GM23338 (cell line): ENCODE measurements around the gene XRCC4. TPM values are rescaled to one million over a fixed set of nuclear protein-coding genes. Genes with fewer than 3 reads are reported as not detected.

ENCODE experiments used
- ATAC-seq: fragments of 200-7000 bp; cut with Tn5 transposase; 3 replicates; pipeline ENCODE4 v1.9.1; 2020
- DNase-seq: peaks from one replicate; pipeline ENCODE4 v3.0.0-alpha.2; 2015; ENCODE audit warnings: low spot score
- H2AFZ ChIP-seq: fragments of 200-600 bp; sonication (generic); 2 replicates; pipeline ENCODE4 v1.8.0; 2016; ENCODE audit warnings: antibody characterized with exemption, mild to moderate bottlenecking, moderate library complexity
- H3F3A ChIP-seq: fragments of 200-600 bp; sonication (generic); replicated peaks from 2 replicates; pipeline ENCODE4 v1.8.0; 2017; ENCODE audit warnings: antibody characterized with exemption, mixed run types, low read depth
- H3K27ac ChIP-seq: fragments of 200-600 bp; sonication (generic); 2 replicates; pipeline ENCODE4 v1.6.1; 2016; ENCODE audit warnings: low read depth
- H3K27me3 ChIP-seq: fragments of 200-600 bp; sonication (generic); 2 replicates; pipeline ENCODE4 v1.8.0; 2016; ENCODE audit warnings: mild to moderate bottlenecking, mixed run types, moderate library complexity; ENCODE audit not compliant: insufficient read depth
- H3K36me3 ChIP-seq: fragments of 200-600 bp; sonication (generic); 2 replicates; pipeline ENCODE4 v1.8.0; 2016; ENCODE audit warnings: mild to moderate bottlenecking; ENCODE audit not compliant: insufficient read depth
- H3K4me1 ChIP-seq: fragments of 200-600 bp; sonication (generic); 2 replicates; pipeline ENCODE4 v1.8.0; 2016; ENCODE audit warnings: mild to moderate bottlenecking, moderate library complexity; ENCODE audit not compliant: insufficient read depth
- H3K4me2 ChIP-seq: fragments of 200-600 bp; sonication (generic); 2 replicates; pipeline ENCODE4 v1.7.1; 2017; ENCODE audit warnings: mixed run types
- H3K4me3 ChIP-seq: fragments of 200-600 bp; sonication (generic); 2 replicates; pipeline ENCODE4 v1.6.1; 2016; ENCODE audit warnings: mixed run types
- H3K79me2 ChIP-seq: fragments of 200-600 bp; sonication (generic); replicated peaks from 2 replicates; pipeline ENCODE4 v1.8.0; 2017; ENCODE audit warnings: mild to moderate bottlenecking; ENCODE audit not compliant: insufficient read depth
- H3K9me2 ChIP-seq: fragments of 200-600 bp; sonication (generic); 2 replicates; pipeline ENCODE4 v1.8.0; 2017; ENCODE audit not compliant: insufficient read depth
- H4K20me1 ChIP-seq: fragments of 200-600 bp; sonication (generic); replicated peaks from 2 replicates; pipeline ENCODE4 v1.8.0; 2017; ENCODE audit warnings: mild to moderate bottlenecking; ENCODE audit not compliant: insufficient read depth
- H3K27ac Mint-ChIP-seq: 2 replicates; pipeline ENCODE4 v1.8.0; 2020; ENCODE audit warnings: inconsistent platforms, mild to moderate bottlenecking, moderate library complexity, mixed read lengths
- H3K27me3 Mint-ChIP-seq: 3 replicates; pipeline ENCODE4 v1.8.0; 2022; ENCODE audit warnings: low read depth, mild to moderate bottlenecking, moderate library complexity, mixed read lengths, inconsistent platforms; ENCODE audit not compliant: insufficient read depth, poor library complexity
- H3K36me3 Mint-ChIP-seq: 3 replicates; pipeline ENCODE4 v1.8.0; 2021; ENCODE audit warnings: low read depth, mild to moderate bottlenecking, inconsistent platforms, moderate library complexity, mixed read lengths
- H3K4me1 Mint-ChIP-seq: 3 replicates; pipeline ENCODE4 v1.8.0; 2020; ENCODE audit warnings: mild to moderate bottlenecking, inconsistent platforms, mixed read lengths
- H3K4me3 Mint-ChIP-seq: 3 replicates; pipeline ENCODE4 v1.8.0; 2021; ENCODE audit warnings: moderate library complexity, mild to moderate bottlenecking, inconsistent platforms, mixed read lengths
- H3K9me3 Mint-ChIP-seq: 3 replicates; pipeline ENCODE4 v1.8.0; 2020; ENCODE audit warnings: moderate library complexity, mild to moderate bottlenecking, inconsistent platforms, mixed read lengths
- CREB1 ChIP-seq: fragments of 250-450 bp; sonication (Bioruptor Pico); IDR thresholded peaks from 2 replicates; pipeline ENCODE4 v1.5.0; 2020; ENCODE audit warnings: low read depth, mild to moderate bottlenecking, moderate library complexity
- ETS1 ChIP-seq: IDR thresholded peaks from 2 replicates; pipeline ENCODE4 v1.6.1; 2016; ENCODE audit warnings: antibody characterized with exemption
- EZH2 ChIP-seq: fragments of 200-600 bp; sonication (generic); IDR thresholded peaks from one replicate; pipeline ENCODE4 v1.8.0; 2017; ENCODE audit warnings: antibody characterized with exemption, mild to moderate bottlenecking, low read depth; ENCODE audit not compliant: unreplicated experiment
- JUNB ChIP-seq: IDR thresholded peaks from one replicate; pipeline ENCODE4 v1.6.1; 2016; ENCODE audit warnings: antibody characterized with exemption; ENCODE audit not compliant: unreplicated experiment
- NANOG ChIP-seq: IDR thresholded peaks from 2 replicates; pipeline ENCODE4 v1.6.1; 2016; ENCODE audit warnings: antibody characterized with exemption, borderline replicate concordance
- POLR2AphosphoS5 ChIP-seq: IDR thresholded peaks from 2 replicates; pipeline ENCODE4 v1.6.1; 2016; ENCODE audit warnings: antibody characterized with exemption, low read depth
- ZNF114 ChIP-seq: fragments of 250-450 bp; sonication (Bioruptor Pico); IDR thresholded peaks from 2 replicates; pipeline ENCODE4 v1.5.0; 2020; ENCODE audit warnings: mild to moderate bottlenecking, moderate library complexity
- ZNF331 ChIP-seq: fragments of 250-450 bp; sonication (Bioruptor Pico); IDR thresholded peaks from 2 replicates; pipeline ENCODE4 v1.5.0; 2020; ENCODE audit warnings: low read depth, mild to moderate bottlenecking, moderate library complexity
- ZNF462 ChIP-seq: fragments of 250-450 bp; sonication (Bioruptor Pico); IDR thresholded peaks from 2 replicates; pipeline ENCODE4 v1.5.0; 2020; ENCODE audit warnings: mild to moderate bottlenecking, moderate library complexity
- polyA plus RNA-seq: library from polyadenylated mRNA; unstranded; fragments of >200 nt; fragmentation: Nextera tagmentation; extraction: Ambion mirVana; gene quantifications from 2 replicates; pipeline ENCODE4 v1.2.1, GENCODE V29; 2016
- total RNA-seq: library from RNA; depleted of rRNA; stranded (reverse); fragments of >200 nt; shearing (Covaris generic); gene quantifications from 2 replicates; pipeline ENCODE4 v1.2.3, GENCODE V29; 2014
- TF ChIP-seq, protein P1 (sequence below): IDR thresholded peaks from one replicate; pipeline ENCODE4 v1.6.1; 2018; ENCODE audit warnings: antibody characterized with exemption; ENCODE audit not compliant: unreplicated experiment

The XRCC4 gene
- total and polyA plus RNA-seq, 2 experiments from 2014 or later = 11.5 to 22.4 TPM

- H3K9me2 ChIP-seq = peaks cover 5% of the 10 kb centered on the region; the same call in 1 of the 2 replicates
- Mint-ChIP-seq H3K36me3 (no peaks in the 10 kb centered on the region; the same call in 2 of the 3 replicates), H3K27ac (peak overlapping the region; percentile 59), H3K4me3 (no peak overlapping the region), H3K27me3 (no peaks in the 10 kb centered on the region), H3K4me1 (peaks cover 22% of the 10 kb centered on the region), H3K9me3 (no peaks in the 10 kb centered on the region)
- peaks cover 15% of the 10 kb centered on the region for H3K4me1 ChIP-seq
- ATAC-seq (no peak), DNase-seq (no peak)
- H3K36me3 ChIP-seq = no peaks in the 10 kb centered on the region
- H3F3A ChIP-seq = no peaks in the 10 kb centered on the region
- no peaks in the 10 kb centered on the region for H4K20me1 ChIP-seq
- H3K4me2 ChIP-seq = no peak overlapping the region
- no peak overlapping the region for H2AFZ ChIP-seq
- no peaks in the 10 kb centered on the region for H3K79me2 ChIP-seq
- TF ChIP-seq CREB1 (CRISPR knock-in tag) = no peak
- TF ChIP-seq JUNB = no peak
- no peak for TF ChIP-seq ETS1
- no peak overlapping the region for H3K4me3 ChIP-seq
- H3K27ac ChIP-seq = no peak overlapping the region
- no peaks in the 10 kb centered on the region for H3K27me3 ChIP-seq
Measured at GRCh38 chr5:83340511-83340918, 263.2 kb downstream of the XRCC4 start.

DNA sequence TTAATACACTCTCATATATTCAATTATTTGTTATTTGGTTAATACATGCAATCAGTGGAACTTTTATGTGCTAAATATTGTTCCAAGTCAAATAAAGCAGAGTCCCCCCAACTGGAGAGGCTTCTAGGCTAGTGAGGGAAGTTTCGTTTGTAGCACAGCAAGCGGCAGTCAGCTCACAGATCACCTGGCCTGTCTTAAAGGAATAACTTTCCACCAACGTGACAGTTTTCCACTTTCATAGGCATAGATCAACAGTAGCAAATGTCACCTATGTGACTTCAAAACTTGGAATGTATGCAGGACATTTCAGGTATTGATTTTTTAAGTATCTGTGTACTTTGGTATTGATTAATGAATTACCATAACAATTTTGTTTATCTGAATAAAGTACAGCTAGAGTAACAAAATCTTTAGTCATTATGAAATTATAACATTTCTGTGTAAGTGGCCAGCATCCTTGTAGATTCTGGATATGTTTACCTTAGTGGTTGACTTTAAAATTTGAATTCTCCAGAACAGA lies 264.5 kb downstream of the XRCC4 start:
- H3K36me3 ChIP-seq = no peaks in the 10 kb centered on the region
- no peak overlapping the region for H3K4me3 Mint-ChIP-seq
- H3K4me2 ChIP-seq = no peak overlapping the region
- H3F3A ChIP-seq = no peaks in the 10 kb centered on the region
- H3K27me3 Mint-ChIP-seq = no peaks in the 10 kb centered on the region
- H2AFZ ChIP-seq = no peak overlapping the region
- H3K4me3 ChIP-seq = no peak overlapping the region
- ATAC-seq (no peak; the same call in 2 of the 3 replicates), DNase-seq (no peak)
- peaks cover 9% of the 10 kb centered on the region; the same call in 2 of the 3 replicates for H3K36me3 Mint-ChIP-seq
- peaks cover 22% of the 10 kb centered on the region for H3K4me1 Mint-ChIP-seq
- H3K27me3 ChIP-seq = no peaks in the 10 kb centered on the region
- no peak overlapping the region for H3K27ac ChIP-seq
- H4K20me1 ChIP-seq = no peaks in the 10 kb centered on the region
- H3K27ac Mint-ChIP-seq = peak overlapping the region; percentile 78; the same call in 1 of the 2 replicates
- no peaks in the 10 kb centered on the region for H3K79me2 ChIP-seq
- peaks cover 15% of the 10 kb centered on the region for H3K4me1 ChIP-seq
- peaks cover 3% of the 10 kb centered on the region; the same call in 1 of the 3 replicates for H3K9me3 Mint-ChIP-seq
- peaks cover 5% of the 10 kb centered on the region; the same call in 1 of the 2 replicates for H3K9me2 ChIP-seq
- TF ChIP-seq POLR2AphosphoS5 = no peak
- TF ChIP-seq ZNF331 (CRISPR knock-in tag) = no peak
- no peak for TF ChIP-seq ZNF462 (CRISPR knock-in tag)
- TF ChIP-seq ZNF114 = no peak
- no peak for TF ChIP-seq ETS1
- TF ChIP-seq EZH2 = no peak
- no peak for TF ChIP-seq NANOG
- TF ChIP-seq, protein P1, sequence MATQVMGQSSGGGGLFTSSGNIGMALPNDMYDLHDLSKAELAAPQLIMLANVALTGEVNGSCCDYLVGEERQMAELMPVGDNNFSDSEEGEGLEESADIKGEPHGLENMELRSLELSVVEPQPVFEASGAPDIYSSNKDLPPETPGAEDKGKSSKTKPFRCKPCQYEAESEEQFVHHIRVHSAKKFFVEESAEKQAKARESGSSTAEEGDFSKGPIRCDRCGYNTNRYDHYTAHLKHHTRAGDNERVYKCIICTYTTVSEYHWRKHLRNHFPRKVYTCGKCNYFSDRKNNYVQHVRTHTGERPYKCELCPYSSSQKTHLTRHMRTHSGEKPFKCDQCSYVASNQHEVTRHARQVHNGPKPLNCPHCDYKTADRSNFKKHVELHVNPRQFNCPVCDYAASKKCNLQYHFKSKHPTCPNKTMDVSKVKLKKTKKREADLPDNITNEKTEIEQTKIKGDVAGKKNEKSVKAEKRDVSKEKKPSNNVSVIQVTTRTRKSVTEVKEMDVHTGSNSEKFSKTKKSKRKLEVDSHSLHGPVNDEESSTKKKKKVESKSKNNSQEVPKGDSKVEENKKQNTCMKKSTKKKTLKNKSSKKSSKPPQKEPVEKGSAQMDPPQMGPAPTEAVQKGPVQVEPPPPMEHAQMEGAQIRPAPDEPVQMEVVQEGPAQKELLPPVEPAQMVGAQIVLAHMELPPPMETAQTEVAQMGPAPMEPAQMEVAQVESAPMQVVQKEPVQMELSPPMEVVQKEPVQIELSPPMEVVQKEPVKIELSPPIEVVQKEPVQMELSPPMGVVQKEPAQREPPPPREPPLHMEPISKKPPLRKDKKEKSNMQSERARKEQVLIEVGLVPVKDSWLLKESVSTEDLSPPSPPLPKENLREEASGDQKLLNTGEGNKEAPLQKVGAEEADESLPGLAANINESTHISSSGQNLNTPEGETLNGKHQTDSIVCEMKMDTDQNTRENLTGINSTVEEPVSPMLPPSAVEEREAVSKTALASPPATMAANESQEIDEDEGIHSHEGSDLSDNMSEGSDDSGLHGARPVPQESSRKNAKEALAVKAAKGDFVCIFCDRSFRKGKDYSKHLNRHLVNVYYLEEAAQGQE = no peak
